MCF 10A (cell line): ENCODE measurements around the gene SARM1. TPM values are rescaled to one million over a fixed set of nuclear protein-coding genes. Genes with fewer than 3 reads are reported as not detected.

Experiments used
- BruUV-seq: library from RNA; stranded (reverse); fragments of 400-500 nt; replicated peaks from 2 replicates; lab custom pipeline; 2021; lab: Mats Ljungman, UMichigan
- CTCF ChIA-PET: fragments of 300-600 bp; sonication (Branson Sonifier 250); formaldehyde crosslinking; extraction: SDS; loops from one replicate; lab custom pipeline; 2021; ENCODE audit warnings: antibody characterized with exemption, inconsistent platforms; lab: Yijun Ruan, JAX
- POLR2A ChIA-PET: fragments of 300-600, 350-650 bp; sonication (Branson Sonifier 250); formaldehyde crosslinking; extraction: SDS; loops from one replicate; lab custom pipeline; 2020; ENCODE audit warnings: antibody characterized with exemption, inconsistent platforms; lab: Yijun Ruan, JAX
- DNase-seq: peaks from one replicate; pipeline ENCODE4 v3.0.0-alpha.2; 2018; ENCODE audit not compliant: unreplicated experiment
- H3K27ac Mint-ChIP-seq: one replicate; pipeline ENCODE4 v1.8.0; 2022; ENCODE audit warnings: mild to moderate bottlenecking, low read depth, mixed read lengths; ENCODE audit not compliant: unreplicated experiment
- H3K27me3 Mint-ChIP-seq: one replicate; pipeline ENCODE4 v1.8.0; 2022; ENCODE audit warnings: mixed read lengths; ENCODE audit not compliant: insufficient read depth, unreplicated experiment
- H3K36me3 Mint-ChIP-seq: one replicate; pipeline ENCODE4 v1.8.0; 2022; ENCODE audit warnings: mild to moderate bottlenecking, moderate library complexity, mixed read lengths; ENCODE audit not compliant: insufficient read depth, unreplicated experiment
- H3K4me1 Mint-ChIP-seq: one replicate; pipeline ENCODE4 v1.8.0; 2022; ENCODE audit warnings: mixed read lengths; ENCODE audit not compliant: insufficient read depth, unreplicated experiment
- H3K4me3 Mint-ChIP-seq: one replicate; pipeline ENCODE4 v1.8.0; 2022; ENCODE audit warnings: mild to moderate bottlenecking, moderate library complexity, mixed read lengths; ENCODE audit not compliant: unreplicated experiment
- H3K9me3 Mint-ChIP-seq: one replicate; pipeline ENCODE4 v1.8.0; 2022; ENCODE audit warnings: mixed read lengths; ENCODE audit not compliant: unreplicated experiment
- intact Hi-C: fragments of 100-400 bp; cut with micrococcal nuclease; formaldehyde crosslinking; loops from 2 replicates; pipeline ENCODE4 v1.14.1; 2022
- total RNA-seq: library from RNA; stranded (reverse); gene quantifications from 2 replicates; pipeline ENCODE4 v1.2.3, GENCODE V29; 2022
- TF ChIP-seq, protein P1 (sequence below): fragments of 200-600 bp; IDR thresholded peaks from one replicate; pipeline ENCODE4 v1.8.0; 2022; ENCODE audit warnings: antibody characterized with exemption, mild to moderate bottlenecking; ENCODE audit not compliant: unreplicated experiment

Gene SARM1
- total RNA-seq, 1 experiment from 2014 or later: 0.63 TPM

DNA sequence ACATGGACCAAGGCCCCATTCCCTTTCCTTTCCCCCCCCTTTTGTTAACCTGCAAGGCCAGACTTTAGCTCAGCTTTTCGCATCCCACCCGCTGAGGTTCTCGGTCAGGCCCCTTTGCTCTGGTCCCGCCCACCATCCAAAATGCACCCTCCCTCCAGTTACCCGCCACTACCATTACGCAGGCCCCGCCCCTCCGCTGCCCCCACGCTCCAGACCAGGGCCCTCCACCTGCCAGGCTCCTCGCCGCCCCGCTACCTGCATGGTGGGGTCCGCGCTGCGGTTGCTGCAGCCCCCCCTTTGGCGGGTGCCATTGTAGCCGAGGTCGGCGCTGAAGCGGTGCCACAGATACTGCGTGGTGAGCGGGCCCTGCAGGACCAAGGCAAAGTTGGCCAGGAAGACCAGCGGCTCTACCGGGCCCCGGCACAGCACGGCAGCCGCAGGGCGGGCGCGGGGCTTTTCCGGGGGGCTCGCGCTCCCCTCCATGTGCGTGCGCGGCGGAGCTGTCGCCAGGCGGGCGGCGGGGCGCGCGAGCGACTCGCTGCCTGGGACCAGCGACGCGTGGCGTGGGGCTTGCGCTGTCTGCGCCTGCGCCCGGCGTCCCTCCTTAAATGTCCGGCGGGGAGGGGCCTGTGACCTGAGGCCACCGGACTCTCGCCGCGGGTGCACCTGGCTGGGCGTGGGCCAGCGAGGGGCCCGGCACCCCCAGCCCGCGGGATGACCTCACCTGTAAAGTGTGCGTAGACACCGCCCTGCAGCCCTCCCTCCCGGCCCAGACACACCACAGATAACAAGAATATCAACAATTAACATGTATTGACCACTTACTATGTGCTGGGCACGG, 34.4 kb downstream of the SARM1 start, which contains the start of gene SLC46A1:
Gene SLC46A1, minus strand, starts transcription at position 581 of the 841 bp plus-strand sequence. Its CDS starts 98 bp downstream, at position 483.
- no peak within 1 kb of the TSS for H3K27ac Mint-ChIP-seq
- TF ChIP-seq, protein P1, sequence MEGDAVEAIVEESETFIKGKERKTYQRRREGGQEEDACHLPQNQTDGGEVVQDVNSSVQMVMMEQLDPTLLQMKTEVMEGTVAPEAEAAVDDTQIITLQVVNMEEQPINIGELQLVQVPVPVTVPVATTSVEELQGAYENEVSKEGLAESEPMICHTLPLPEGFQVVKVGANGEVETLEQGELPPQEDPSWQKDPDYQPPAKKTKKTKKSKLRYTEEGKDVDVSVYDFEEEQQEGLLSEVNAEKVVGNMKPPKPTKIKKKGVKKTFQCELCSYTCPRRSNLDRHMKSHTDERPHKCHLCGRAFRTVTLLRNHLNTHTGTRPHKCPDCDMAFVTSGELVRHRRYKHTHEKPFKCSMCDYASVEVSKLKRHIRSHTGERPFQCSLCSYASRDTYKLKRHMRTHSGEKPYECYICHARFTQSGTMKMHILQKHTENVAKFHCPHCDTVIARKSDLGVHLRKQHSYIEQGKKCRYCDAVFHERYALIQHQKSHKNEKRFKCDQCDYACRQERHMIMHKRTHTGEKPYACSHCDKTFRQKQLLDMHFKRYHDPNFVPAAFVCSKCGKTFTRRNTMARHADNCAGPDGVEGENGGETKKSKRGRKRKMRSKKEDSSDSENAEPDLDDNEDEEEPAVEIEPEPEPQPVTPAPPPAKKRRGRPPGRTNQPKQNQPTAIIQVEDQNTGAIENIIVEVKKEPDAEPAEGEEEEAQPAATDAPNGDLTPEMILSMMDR: no peak
- ChIA-PET CTCF (interaction anchor here (0.6 to 2.4 kb wide), 4 partner anchors 10 to 154 kb away, joined by 3 to 16 read pairs (median 5); no protein-coding TSS in a partner anchor), POLR2A (interaction anchor here (0.6 to 5.8 kb wide), 15 partner anchors 9 to 180 kb away, joined by 3 to 57 read pairs (median 4); partner anchors contain the start of genes IFT20, PIGS, POLDIP2 and TNFAIP1)
- peak; percentile 44 for DNase-seq
- H3K9me3 Mint-ChIP-seq: no peaks in the 10 kb centered on the region
- H3K36me3 Mint-ChIP-seq: peaks cover 30% of the 10 kb centered on the region
- no TSS peak for BruUV-seq
- H3K27me3 Mint-ChIP-seq: no peaks in the 10 kb centered on the region
- intact Hi-C loops: no loop called here
- H3K4me3 Mint-ChIP-seq: peak within 1 kb of the TSS; percentile 86
- H3K4me1 Mint-ChIP-seq: peaks cover 23% of the 10 kb centered on the region

DNA sequence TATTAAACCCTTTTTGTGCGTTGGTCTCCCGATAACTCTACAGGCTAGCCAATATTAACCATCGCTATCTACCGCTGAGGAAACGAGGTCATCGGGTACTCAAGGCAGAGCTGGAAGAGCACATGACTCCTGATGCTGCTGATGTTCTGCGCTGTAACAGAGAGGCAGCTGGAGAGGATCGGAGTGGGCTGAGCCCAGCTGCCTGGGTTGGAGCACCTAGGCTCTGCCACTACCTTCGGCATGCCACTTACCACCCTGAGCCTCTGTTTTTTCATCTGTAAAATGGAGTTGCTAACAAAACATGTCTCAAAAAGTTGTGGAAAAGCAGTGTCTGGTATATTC, 35.0 kb downstream of the SARM1 start:
- CTCF ChIA-PET: interaction anchor here (0.6 to 1.7 kb wide), 3 partner anchors 10 to 86 kb away, joined by 3 to 23 read pairs (median 7); no protein-coding TSS in a partner anchor
- Mint-ChIP-seq H3K4me1 (peaks cover 23% of the 10 kb centered on the region), H3K36me3 (peaks cover 26% of the 10 kb centered on the region), H3K4me3 (peak overlapping the region; percentile 86), H3K27me3 (no peaks in the 10 kb centered on the region), H3K27ac (no peak overlapping the region), H3K9me3 (no peaks in the 10 kb centered on the region)
- POLR2A ChIA-PET: interaction anchor here (0.7 to 5.8 kb wide), 12 partner anchors 10 to 165 kb away, joined by 3 to 57 read pairs (median 6); partner anchors contain the start of genes IFT20, PIGS, POLDIP2 and TNFAIP1
- no TSS peak for BruUV-seq
- TF ChIP-seq, protein P1: no peak
- intact Hi-C loops: no loop called here
- DNase-seq: peak; percentile 17

DNA sequence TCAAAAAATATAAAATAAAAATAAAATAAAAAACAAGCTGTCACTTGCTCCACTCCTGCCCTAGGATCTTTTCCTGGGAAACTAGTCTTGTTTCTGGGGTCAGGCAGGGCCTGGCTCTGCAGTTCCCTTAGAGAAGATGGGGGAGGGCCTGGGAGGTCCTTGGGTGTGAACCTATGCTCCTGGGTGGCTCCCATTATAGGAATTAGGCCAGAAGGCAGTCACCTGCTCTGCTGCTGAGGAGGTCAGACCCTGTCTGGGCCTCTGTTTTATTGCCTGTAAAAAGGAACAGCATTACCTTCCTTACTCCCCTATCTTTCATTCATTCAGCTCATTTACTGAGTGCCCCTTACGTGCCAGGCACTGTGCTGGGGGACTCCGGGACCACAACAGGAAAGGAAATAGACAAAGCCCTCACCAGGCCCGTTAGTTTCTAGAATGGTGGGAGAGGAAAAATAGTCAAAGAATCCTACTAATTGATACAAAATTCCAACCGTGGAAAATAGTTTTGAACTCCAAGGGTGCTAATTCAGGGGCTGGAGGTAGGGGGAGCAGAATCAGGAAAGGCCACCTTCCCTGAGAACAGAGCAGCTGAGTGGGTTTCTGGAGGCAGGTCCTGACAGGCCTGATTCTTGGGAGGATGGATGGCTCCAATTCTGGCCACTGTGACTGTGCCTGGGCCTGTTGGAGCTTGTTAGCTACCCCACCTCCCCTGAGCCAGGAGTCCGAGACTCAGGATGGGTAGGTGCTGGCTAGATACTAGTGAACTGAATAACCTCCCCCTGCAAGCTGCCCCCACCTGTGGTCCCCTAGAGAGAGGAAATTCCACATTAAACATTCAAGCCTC, 35.9 kb downstream of the SARM1 start:
- H3K27ac Mint-ChIP-seq: peak overlapping the region; percentile 21
- BruUV-seq: no TSS peak
- H3K9me3 Mint-ChIP-seq: no peaks in the 10 kb centered on the region
- ChIA-PET POLR2A (interaction anchor here (0.6 to 5.8 kb wide), 18 partner anchors 9 to 164 kb away, joined by 3 to 57 read pairs (median 5); partner anchors contain the start of genes IFT20, PIGS, POLDIP2 and TNFAIP1), CTCF (interaction anchor here (0.7 to 1.8 kb wide), 10 partner anchors 9 to 133 kb away, joined by 3 to 23 read pairs (median 4); partner anchors contain the start of genes SLC13A2 and TNFAIP1)
- peak overlapping the region; percentile 4 for H3K4me3 Mint-ChIP-seq
- peaks cover 17% of the 10 kb centered on the region for H3K36me3 Mint-ChIP-seq
- intact Hi-C loops: no loop called here
- H3K4me1 Mint-ChIP-seq: peaks cover 23% of the 10 kb centered on the region
- DNase-seq: peak; percentile 91
- TF ChIP-seq, protein P1: no peak
- no peaks in the 10 kb centered on the region for H3K27me3 Mint-ChIP-seq
